ENCODE data around the gene DPY30.

DNA sequence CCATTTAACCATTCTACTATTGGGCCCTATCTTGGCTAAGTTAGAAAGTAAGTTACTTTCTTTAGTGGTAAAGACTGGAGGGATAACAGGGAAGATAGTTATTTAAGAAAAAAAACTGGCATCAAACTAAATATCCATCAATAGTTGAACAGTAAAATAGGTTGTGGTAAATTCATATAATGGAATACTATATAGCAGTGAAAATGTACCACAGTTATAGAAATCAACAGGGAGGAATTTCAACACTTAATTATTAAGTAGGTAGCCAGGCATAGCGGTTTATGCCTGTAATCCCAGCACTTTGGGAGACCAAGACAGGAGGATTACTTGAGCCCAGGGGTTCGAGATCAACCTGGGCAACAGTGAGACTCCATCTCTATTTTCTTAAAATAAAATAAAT is 20.7 kb upstream of the DPY30 start:
- TF ChIP-seq POLR2A (IDR thresholded peaks at IDR 0.05) = no peak
- no peak for TF ChIP-seq POLR2AphosphoS5 (IDR thresholded peaks at IDR 0.05)
- TF ChIP-seq, protein P1, sequence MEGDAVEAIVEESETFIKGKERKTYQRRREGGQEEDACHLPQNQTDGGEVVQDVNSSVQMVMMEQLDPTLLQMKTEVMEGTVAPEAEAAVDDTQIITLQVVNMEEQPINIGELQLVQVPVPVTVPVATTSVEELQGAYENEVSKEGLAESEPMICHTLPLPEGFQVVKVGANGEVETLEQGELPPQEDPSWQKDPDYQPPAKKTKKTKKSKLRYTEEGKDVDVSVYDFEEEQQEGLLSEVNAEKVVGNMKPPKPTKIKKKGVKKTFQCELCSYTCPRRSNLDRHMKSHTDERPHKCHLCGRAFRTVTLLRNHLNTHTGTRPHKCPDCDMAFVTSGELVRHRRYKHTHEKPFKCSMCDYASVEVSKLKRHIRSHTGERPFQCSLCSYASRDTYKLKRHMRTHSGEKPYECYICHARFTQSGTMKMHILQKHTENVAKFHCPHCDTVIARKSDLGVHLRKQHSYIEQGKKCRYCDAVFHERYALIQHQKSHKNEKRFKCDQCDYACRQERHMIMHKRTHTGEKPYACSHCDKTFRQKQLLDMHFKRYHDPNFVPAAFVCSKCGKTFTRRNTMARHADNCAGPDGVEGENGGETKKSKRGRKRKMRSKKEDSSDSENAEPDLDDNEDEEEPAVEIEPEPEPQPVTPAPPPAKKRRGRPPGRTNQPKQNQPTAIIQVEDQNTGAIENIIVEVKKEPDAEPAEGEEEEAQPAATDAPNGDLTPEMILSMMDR (IDR thresholded peaks at IDR 0.05) = no peak
